Thymus (tissue), 11 donors: Measurements from ENCODE around the gene SYTL3. TPM values are rescaled to one million over a fixed set of nuclear protein-coding genes. Genes with fewer than 3 reads are reported as not detected.
A peak's percentile ranks its signal among the peaks of the same experiment; 100 is the strongest.

Experiments
- DNase-seq, 9 donors: peaks; one replicate each; pipeline ENCODE4 v3.0.0-alpha.2; 2013; ENCODE audit warnings: low spot score in 9 of 9, low read depth in 6 of 9, missing footprints in 1 of 9
- H3K27ac ChIP-seq, 2 donors: one replicate each; pipeline ENCODE4 v1.5.1; 2013; ENCODE audit warnings: control low read depth in 1 of 2, low read depth in 1 of 2, low read length in 1 of 2, mild to moderate bottlenecking in 1 of 2, moderate library complexity in 1 of 2
- H3K27me3 ChIP-seq, 2 donors: one replicate each; pipeline ENCODE4 v1.5.1; 2013; ENCODE audit warnings: low read length in 1 of 2; ENCODE audit not compliant: control insufficient read depth in 2 of 2, insufficient read depth in 1 of 2
- H3K36me3 ChIP-seq, 2 donors: one replicate each; pipeline ENCODE4 v1.5.1; 2013; ENCODE audit warnings: low read length in 1 of 2, mild to moderate bottlenecking in 1 of 2, moderate library complexity in 1 of 2; ENCODE audit not compliant: control insufficient read depth in 2 of 2, insufficient read depth in 2 of 2
- H3K4me1 ChIP-seq, 2 donors: one replicate each; pipeline ENCODE4 v1.5.1; 2013; ENCODE audit warnings: low read length in 2 of 2; ENCODE audit not compliant: control insufficient read depth in 2 of 2, insufficient read depth in 2 of 2
- H3K4me3 ChIP-seq, 2 donors: one replicate each; pipeline ENCODE4 v1.5.1; 2013; ENCODE audit warnings: low read length in 2 of 2, control low read depth in 1 of 2, mild to moderate bottlenecking in 1 of 2
- H3K9me3 ChIP-seq, 2 donors: one replicate each; pipeline ENCODE4 v1.5.1; 2013; ENCODE audit warnings: low read length in 1 of 2, mild to moderate bottlenecking in 1 of 2; ENCODE audit not compliant: control insufficient read depth in 2 of 2, insufficient read depth in 1 of 2
- WGBS: extraction: QIAGEN DNeasy Blood & Tissue Kit; methylation state at CpG from one replicate; pipeline ENCODE4 v1.1.7; 2013; 5-methylcytosine and 5-hydroxymethylcytosine counted together
- polyA plus RNA-seq: library from polyadenylated mRNA; stranded (reverse); fragments of 200-250 nt; gene quantifications from one replicate; pipeline ENCODE4 v1.2.3, GENCODE V29; 2013
- total RNA-seq: library from RNA; stranded (reverse); fragments of 120-200 nt; gene quantifications from one replicate; pipeline ENCODE4 v1.2.4, GENCODE V29; 2013
- donor health status: healthy.

SYTL3 gene
- total and polyA plus RNA-seq, 2 donors = 22.6 to 109 TPM

DNA sequence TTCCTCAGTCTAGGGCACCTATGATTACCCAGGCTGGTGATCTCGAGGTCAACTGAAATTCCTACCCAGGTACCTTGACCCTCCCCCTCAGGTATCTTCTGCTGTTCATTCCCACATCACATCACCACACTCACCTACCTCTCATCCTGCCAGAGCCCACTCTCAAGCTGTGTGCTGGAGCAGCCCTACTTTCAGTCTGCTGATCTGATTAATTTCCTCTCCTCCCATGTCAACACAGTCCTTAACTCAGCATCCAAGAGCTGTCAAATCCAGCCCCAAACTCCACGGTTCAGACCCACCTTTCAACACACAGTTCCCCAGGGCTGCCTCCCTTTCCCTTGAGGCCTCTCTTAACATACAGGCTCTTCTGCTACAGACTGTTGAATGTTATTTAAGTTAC, 126.9 kb downstream of the SYTL3 start:
- no peaks in the 10 kb centered on the region for H3K9me3 ChIP-seq
- no peak overlapping the region for H3K27ac ChIP-seq
- H3K27me3 ChIP-seq = no peaks in the 10 kb centered on the region
- WGBS = 97% methylated on average over 2 of the region's 2 CpGs
- DNase-seq = no peak
- peaks cover 78 to 90% of the 10 kb centered on the region in 2 donors for H3K36me3 ChIP-seq
- no peak overlapping the region for H3K4me3 ChIP-seq
- peaks cover 0 to 5% of the 10 kb centered on the region in 2 donors for H3K4me1 ChIP-seq

DNA sequence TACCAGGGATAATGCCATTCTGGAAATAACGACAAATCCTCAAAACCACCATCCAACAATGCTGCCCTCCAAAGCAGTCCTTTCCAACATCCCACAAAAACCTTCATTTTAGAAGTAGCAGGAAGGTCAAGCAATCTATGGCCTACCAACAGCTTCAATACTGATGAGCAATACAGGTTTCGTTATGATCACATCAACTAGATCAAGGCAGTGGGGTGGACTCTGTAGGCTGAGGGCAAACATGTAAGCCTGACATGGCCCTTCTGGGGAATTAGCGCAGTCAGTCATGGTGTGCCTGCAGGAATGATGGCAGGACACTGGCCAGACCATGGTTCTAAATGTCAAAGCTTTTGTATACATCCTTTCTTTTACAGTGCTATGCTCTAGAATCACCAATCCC, 127.7 kb downstream of the SYTL3 start:
- Histone ChIP-seq H3K9me3 (no peaks in the 10 kb centered on the region), H3K4me1 (peaks cover 0 to 5% of the 10 kb centered on the region in 2 donors), H3K27me3 (no peaks in the 10 kb centered on the region), H3K27ac (no peak overlapping the region), H3K36me3 (peaks cover 78 to 90% of the 10 kb centered on the region in 2 donors), H3K4me3 (no peak overlapping the region)
- WGBS = 98% methylated on average over 3 of the region's 3 CpGs
- no peak for DNase-seq

DNA sequence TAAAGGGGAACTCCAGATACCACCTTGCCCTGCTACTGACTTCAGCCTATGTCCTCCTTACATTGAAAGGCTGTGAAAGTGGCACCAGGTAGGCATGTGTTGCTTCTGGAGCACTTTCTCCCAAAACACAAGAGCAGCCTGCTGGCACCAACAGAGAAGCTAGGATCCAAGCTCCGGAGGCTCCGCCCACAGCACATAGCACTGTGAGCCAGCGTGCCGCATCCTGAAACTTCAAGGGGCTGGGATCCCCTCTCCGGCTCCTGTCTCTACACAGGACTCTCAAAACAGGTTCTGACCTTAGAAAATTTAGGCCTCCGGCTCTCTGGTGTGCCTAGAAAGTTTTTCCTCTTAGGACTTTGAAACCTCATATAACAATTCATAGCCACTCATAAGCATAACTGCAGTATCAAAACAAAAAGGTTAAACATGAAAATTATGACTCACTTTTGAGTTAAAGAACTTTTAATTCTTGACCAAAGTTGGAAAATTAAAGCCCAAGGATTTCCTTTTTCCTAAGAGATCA, 128.2 kb downstream of the SYTL3 start:
- DNase-seq = no peak
- Histone ChIP-seq H3K4me3 (no peak overlapping the region), H3K27me3 (no peaks in the 10 kb centered on the region), H3K27ac (no peak overlapping the region), H3K9me3 (no peaks in the 10 kb centered on the region), H3K4me1 (peaks cover 0 to 5% of the 10 kb centered on the region in 2 donors), H3K36me3 (peaks cover 78 to 90% of the 10 kb centered on the region in 2 donors)
- WGBS = 96% methylated on average over 6 of the region's 6 CpGs

DNA sequence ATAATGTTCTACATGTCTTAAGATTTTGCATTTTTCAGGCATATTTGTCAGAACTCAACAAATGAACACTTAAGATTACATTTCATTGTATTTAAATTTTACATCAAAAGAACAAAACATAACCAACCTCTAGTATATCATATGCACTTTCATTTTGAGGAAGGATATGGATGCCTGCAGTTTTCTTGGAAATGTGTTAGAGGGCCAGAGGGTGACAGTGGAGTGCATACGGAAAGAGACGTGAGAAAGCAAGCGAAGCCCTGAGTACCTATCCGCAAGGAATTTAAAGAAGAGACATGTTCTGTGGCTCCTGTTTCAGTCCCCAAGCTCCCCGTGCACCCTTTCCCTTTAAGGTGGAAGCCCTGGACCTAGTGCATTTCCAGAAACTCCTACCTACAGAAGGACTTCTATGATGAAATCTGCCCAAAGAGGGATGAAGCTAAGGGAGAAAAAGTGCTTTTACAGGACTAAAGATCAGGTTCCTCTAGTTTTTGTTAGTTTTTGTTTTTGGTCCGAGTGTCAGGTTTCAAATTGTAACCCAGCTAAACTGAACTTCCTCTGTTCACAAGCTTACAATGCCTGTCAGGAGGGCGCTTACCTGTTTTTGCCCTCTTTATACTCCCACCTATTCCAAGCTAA, 130.5 kb downstream of the SYTL3 start:
- Histone ChIP-seq H3K4me1 (peaks cover 0 to 5% of the 10 kb centered on the region in 2 donors), H3K9me3 (no peaks in the 10 kb centered on the region), H3K27ac (peak overlapping the region in 1 of 2 donors; percentile 52), H3K4me3 (no peak overlapping the region), H3K27me3 (no peaks in the 10 kb centered on the region), H3K36me3 (peaks cover 78 to 91% of the 10 kb centered on the region in 2 donors)
- WGBS = 96% methylated on average over 7 of the region's 7 CpGs
- no peak for DNase-seq

DNA sequence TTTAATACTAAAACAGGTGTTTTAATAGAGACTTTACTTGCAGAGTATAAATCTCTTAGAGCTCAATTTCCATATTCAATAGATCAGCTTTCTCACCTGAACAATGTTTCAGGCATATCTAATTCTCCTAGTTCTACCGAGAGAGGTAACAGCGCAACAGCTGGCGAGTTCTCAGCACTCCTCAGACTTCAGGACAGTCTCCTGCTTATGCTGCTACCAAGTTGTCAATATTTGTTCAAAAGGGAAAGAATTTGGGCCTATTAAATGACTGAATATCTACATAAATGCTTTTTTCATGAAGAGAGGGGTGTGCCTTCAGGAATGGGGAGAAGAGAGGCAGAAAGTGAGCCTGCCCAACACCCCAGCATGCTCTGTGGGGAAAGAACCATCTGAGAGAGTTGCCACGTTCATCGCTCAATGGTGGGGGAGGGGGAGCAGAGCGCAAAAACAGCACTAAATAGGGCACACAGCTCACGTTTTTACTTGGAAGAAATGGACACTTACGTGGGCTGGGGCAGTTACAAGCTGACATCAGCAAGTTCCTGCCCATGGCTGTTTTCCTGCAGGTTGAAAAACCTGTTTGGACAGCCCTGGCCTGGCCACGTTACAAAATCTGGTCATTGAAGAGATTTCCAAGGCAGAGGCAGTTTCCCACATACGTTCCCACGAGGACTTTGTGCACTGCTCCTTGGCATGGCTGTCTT, 131.3 kb downstream of the SYTL3 start:
- 91% methylated on average over 11 of the region's 11 CpGs for WGBS
- Histone ChIP-seq H3K4me1 (peaks cover 0 to 5% of the 10 kb centered on the region in 2 donors), H3K27me3 (no peaks in the 10 kb centered on the region), H3K27ac (peak overlapping the region; percentile 9 to 52), H3K4me3 (no peak overlapping the region), H3K9me3 (no peaks in the 10 kb centered on the region), H3K36me3 (peaks cover 76 to 90% of the 10 kb centered on the region in 2 donors)
- DNase-seq = peak in 1 of 9 donors; percentile 22

DNA sequence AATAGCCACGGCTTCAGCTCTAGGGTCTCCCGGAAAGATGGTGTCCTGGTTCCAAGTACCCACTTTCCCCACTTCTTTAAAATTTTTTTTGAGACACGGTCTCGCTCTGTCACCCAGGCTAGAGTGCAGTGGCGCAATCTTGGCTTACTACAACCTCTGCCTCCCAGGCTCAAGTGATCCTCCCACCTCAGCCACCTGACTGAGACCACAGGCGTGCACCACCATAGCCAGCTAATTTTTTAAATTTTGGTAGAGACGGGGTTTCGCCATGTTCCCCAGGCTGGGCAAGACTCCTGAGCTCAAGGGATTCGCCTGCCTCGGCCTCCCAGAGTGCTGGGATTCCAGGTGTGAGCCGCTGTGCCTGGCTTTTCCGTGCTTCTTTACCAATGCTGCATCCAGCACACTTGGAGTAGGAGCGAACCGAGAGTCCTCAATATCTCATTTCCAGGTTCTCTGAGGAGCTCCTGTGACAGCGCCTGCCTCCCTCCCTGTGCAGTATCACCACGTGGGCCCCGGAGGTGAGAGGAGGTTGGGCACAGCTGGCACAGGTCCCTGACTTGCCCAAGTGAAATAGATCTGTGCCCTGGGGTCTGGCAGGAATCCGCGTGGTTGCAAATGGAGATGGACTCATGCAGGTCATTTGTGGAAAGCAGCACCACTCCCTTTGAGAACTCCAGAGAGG, 132.0 kb downstream of the SYTL3 start:
- DNase-seq = no peak

DNA sequence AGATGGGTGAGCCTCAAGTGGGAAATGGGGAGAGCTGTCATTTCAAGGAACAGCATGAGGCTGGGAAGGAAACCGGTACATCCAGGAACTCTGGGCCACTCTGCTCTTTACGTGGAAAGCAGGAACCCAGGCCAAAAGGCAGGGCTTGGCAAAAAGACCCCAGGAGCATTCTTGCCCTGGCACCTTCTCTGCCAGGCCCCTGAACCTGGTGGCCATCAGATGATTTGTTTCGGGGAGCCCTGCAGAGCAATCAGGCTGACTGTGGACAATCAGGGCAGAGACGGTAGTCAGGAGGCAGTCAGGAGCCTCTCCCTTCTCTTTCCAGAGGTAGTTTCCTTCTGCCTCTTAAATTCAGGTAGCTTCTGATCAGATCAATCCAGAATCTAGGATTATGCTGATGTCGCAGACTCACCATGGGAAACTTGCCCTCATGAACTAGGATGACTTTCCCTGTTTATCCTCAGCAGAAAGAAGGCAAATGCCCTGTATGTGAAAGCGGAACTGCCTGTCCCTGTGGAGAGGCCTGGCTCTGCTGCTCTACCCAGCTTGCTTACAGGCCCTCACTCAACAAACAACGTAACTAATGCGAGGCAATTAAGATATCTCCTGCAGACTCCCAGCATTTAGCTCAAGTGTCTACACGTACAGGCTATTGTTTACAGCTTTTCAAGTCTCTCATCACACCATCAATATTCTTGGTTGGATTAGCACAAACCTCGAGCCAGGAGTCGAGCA, 132.7 kb downstream of the SYTL3 start:
- peaks cover 0 to 3% of the 10 kb centered on the region in 2 donors for H3K4me1 ChIP-seq
- WGBS = 97% methylated on average over 11 of the region's 11 CpGs
- no peak overlapping the region for H3K27ac ChIP-seq
- peaks cover 72 to 90% of the 10 kb centered on the region in 2 donors for H3K36me3 ChIP-seq
- H3K4me3 ChIP-seq = no peak overlapping the region
- no peak for DNase-seq
- H3K27me3 ChIP-seq = no peaks in the 10 kb centered on the region
- H3K9me3 ChIP-seq = no peaks in the 10 kb centered on the region

More for the DNA sequence above, 132.0 kb downstream of the SYTL3 start:
- no peak overlapping the region for H3K4me3 ChIP-seq
- peaks cover 0 to 5% of the 10 kb centered on the region in 2 donors for H3K4me1 ChIP-seq
- peak overlapping the region in 1 of 2 donors; percentile 18 for H3K27ac ChIP-seq
- no peaks in the 10 kb centered on the region for H3K27me3 ChIP-seq
- H3K36me3 ChIP-seq = peaks cover 72 to 90% of the 10 kb centered on the region in 2 donors
- H3K9me3 ChIP-seq = no peaks in the 10 kb centered on the region
- WGBS = 91% methylated on average over 19 of the region's 19 CpGs

DNA sequence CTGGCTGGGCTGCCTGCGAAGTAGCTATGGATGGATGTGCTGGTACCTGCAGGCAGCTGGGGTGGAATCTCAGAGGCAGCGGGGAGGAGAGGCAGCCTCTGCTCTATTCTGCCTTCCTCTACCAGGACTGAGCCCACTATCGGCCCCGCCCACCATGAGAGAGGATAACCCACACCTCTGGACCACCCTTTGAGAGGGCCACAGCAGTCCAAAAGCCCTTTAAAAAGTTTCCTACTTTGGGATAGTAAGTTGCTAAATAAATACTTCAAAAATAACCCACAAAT, 133.3 kb downstream of the SYTL3 start:
- WGBS = 72% methylated on average over 4 of the region's 4 CpGs
- H3K9me3 ChIP-seq = no peaks in the 10 kb centered on the region
- H3K4me1 ChIP-seq = no peaks in the 10 kb centered on the region
- no peak overlapping the region for H3K27ac ChIP-seq
- no peak overlapping the region for H3K4me3 ChIP-seq
- peaks cover 72 to 90% of the 10 kb centered on the region in 2 donors for H3K36me3 ChIP-seq
- DNase-seq = no peak
- no peaks in the 10 kb centered on the region for H3K27me3 ChIP-seq
